Endothelial cell of umbilical vein (primary cell): ENCODE results near the gene THY1. TPM values are rescaled to one million over a fixed set of nuclear protein-coding genes. Genes with fewer than 3 reads are reported as not detected.

ENCODE experiments used
- BruUV-seq: library from RNA; stranded (reverse); fragments of 400-500 nt; replicated peaks from 2 replicates; lab custom pipeline; 2021; lab: Mats Ljungman, UMichigan
- CTCF ChIA-PET: fragments of 300-600, 350-600 bp; sonication (Branson Sonifier 250); formaldehyde crosslinking; loops from one replicate; lab custom pipeline; 2021; ENCODE audit warnings: antibody characterized with exemption, inconsistent platforms; lab: Charles Lee
- POLR2A ChIA-PET: fragments of 300-600, 350-600 bp; sonication (Branson Sonifier 250); formaldehyde crosslinking; loops from one replicate; lab custom pipeline; 2021; ENCODE audit warnings: antibody characterized with exemption, inconsistent platforms; lab: Charles Lee
- DNase-seq: peaks from one replicate; pipeline ENCODE4 v3.0.0-alpha.2; 2011; ENCODE audit warnings: low read depth, low spot score
- FAIRE-seq: peaks from 2 replicates; lab custom pipeline; 2011; peaks lifted over from hg19 to GRCh38; lab: Jason Lieb, UNC
- H2AFZ ChIP-seq: 2 replicates; pipeline ENCODE4 v1.6.0; 2012; ENCODE audit warnings: low read depth, low read length, control low read depth, inconsistent platforms
- H3K27ac ChIP-seq: 2 replicates; pipeline ENCODE4 v1.5.1; 2011; ENCODE audit warnings: low read depth, mild to moderate bottlenecking, control low read depth, low read length, moderate library complexity; ENCODE audit not compliant: insufficient read depth
- H3K27me3 ChIP-seq, 2 experiments: 2 replicates each; pipeline versions ENCODE4 v1.6.0 to v1.6.1; 2011; ENCODE audit warnings: low read length in 2 of 2, mixed read lengths in 1 of 2; ENCODE audit not compliant: control insufficient read depth in 2 of 2, insufficient read depth in 2 of 2
- H3K36me3 ChIP-seq, 2 experiments: 2 replicates in 1 of 2; 3 replicates in 1 of 2; pipeline ENCODE4 v1.5.1; 2011; ENCODE audit warnings: low read length in 2 of 2, mild to moderate bottlenecking in 1 of 2, moderate library complexity in 1 of 2; ENCODE audit not compliant: control insufficient read depth in 2 of 2, insufficient read depth in 2 of 2; ENCODE audit errors: extremely low read depth in 1 of 2
- H3K4me1 ChIP-seq: 3 replicates; pipeline ENCODE4 v1.5.1; 2011; ENCODE audit warnings: mild to moderate bottlenecking, low read length; ENCODE audit not compliant: control insufficient read depth, insufficient read depth; ENCODE audit errors: extremely low read depth
- H3K4me2 ChIP-seq: 2 replicates; pipeline ENCODE4 v1.6.1; 2011; ENCODE audit warnings: low read length, control low read depth, mixed read lengths; ENCODE audit not compliant: insufficient read depth
- H3K4me3 ChIP-seq, 3 experiments: fragments of 200-600 bp in 1 of 3; sonication (generic), shearing (Covaris generic) in 1 of 3; replicated peaks in 1 of 3; 2 replicates each; pipeline ENCODE4 v1.5.1; 2011 to 2016; ENCODE audit warnings: control low read depth in 3 of 3, low read length in 3 of 3, mild to moderate bottlenecking in 2 of 3, inconsistent platforms in 1 of 3, low read depth in 1 of 3, moderate library complexity in 1 of 3; ENCODE audit not compliant: insufficient read depth in 1 of 3
- H3K79me2 ChIP-seq: 2 replicates; pipeline ENCODE4 v1.6.0; 2012; ENCODE audit warnings: low read length, inconsistent platforms; ENCODE audit not compliant: control insufficient read depth, insufficient read depth
- H3K9ac ChIP-seq: replicated peaks from 2 replicates; pipeline ENCODE3; 2011; ENCODE audit warnings: low read length, control low read depth; ENCODE audit not compliant: insufficient read depth; ENCODE audit errors: extremely low read depth
- H3K9me1 ChIP-seq: replicated peaks from 3 replicates; pipeline ENCODE4 v1.6.0; 2011; ENCODE audit warnings: mild to moderate bottlenecking, low read length; ENCODE audit not compliant: control insufficient read depth, insufficient read depth; ENCODE audit errors: extremely low read depth
- H3K9me3 ChIP-seq: replicated peaks from 2 replicates; pipeline ENCODE4 v1.5.1; 2012; ENCODE audit warnings: low read length, inconsistent platforms; ENCODE audit not compliant: control insufficient read depth, insufficient read depth
- H4K20me1 ChIP-seq: replicated peaks from 2 replicates; pipeline ENCODE3; 2011; ENCODE audit warnings: mild to moderate bottlenecking, low read length; ENCODE audit not compliant: control insufficient read depth, insufficient read depth; ENCODE audit errors: extremely low read depth
- EZH2 ChIP-seq: IDR thresholded peaks from 2 replicates; pipeline ENCODE4 v1.6.1; 2012; ENCODE audit warnings: borderline replicate concordance, low read depth, mild to moderate bottlenecking, moderate library complexity, low read length, inconsistent platforms; ENCODE audit not compliant: severe bottlenecking
- FOS ChIP-seq: IDR thresholded peaks from 2 replicates; pipeline ENCODE4 v1.6.1; 2011; ENCODE audit warnings: mild to moderate bottlenecking, low read length, moderate library complexity, borderline replicate concordance; ENCODE audit not compliant: insufficient read depth
- GATA2 ChIP-seq: IDR thresholded peaks from 2 replicates; pipeline ENCODE4 v1.7.0; 2011; ENCODE audit warnings: low read depth, mild to moderate bottlenecking, moderate library complexity, mixed read lengths, low read length; ENCODE audit not compliant: insufficient read length, insufficient read depth
- JUN ChIP-seq: IDR thresholded peaks from 2 replicates; pipeline ENCODE4 v1.6.1; 2011; ENCODE audit warnings: borderline replicate concordance, low read depth; ENCODE audit not compliant: insufficient read length, insufficient read depth
- MYC ChIP-seq: IDR thresholded peaks from one replicate; pipeline ENCODE4 v1.6.1; 2011; ENCODE audit warnings: mild to moderate bottlenecking, low read depth, low read length
- POLR2A ChIP-seq: IDR thresholded peaks from 2 replicates; pipeline ENCODE4 v1.6.1; 2012; ENCODE audit warnings: low read depth, mild to moderate bottlenecking, control low read depth, low read length
- POLR2AphosphoS5 ChIP-seq: IDR thresholded peaks from 2 replicates; pipeline ENCODE4 v1.6.1; 2012; ENCODE audit warnings: low read depth, mild to moderate bottlenecking, control low read depth, low read length, moderate library complexity; ENCODE audit not compliant: insufficient read depth
- dilution Hi-C: fragments of 300-500 bp; cut with MboI; formaldehyde crosslinking; loops from one replicate; pipeline ENCODE4 v1.15.0; 2019; ENCODE audit warnings: low sequenced_read_pairs; ENCODE audit not compliant: extremely low pct_ligation_motif_present
- intact Hi-C: fragments of 100-400 bp; cut with micrococcal nuclease; formaldehyde crosslinking; loops from one replicate; pipeline ENCODE4 v1.10.0; 2022
- polyA plus RNA-seq, 4 experiments: library from polyadenylated mRNA; depleted of rRNA in 3 of 4; stranded (reverse) in 3 of 4; unstranded in 1 of 4; fragments of >200 nt; gene quantifications; 2 replicates each; pipeline versions ENCODE4 v1.2.1 to v1.2.3, GENCODE V29; 2011 to 2012; ENCODE audit warnings: missing spikeins in 1 of 4
- total RNA-seq: library from RNA; stranded (reverse); gene quantifications from 2 replicates; pipeline ENCODE4 v1.2.3, GENCODE V29; 2021
- TF ChIP-seq, protein P1 (sequence below), 2 donors: IDR thresholded peaks; 1 replicate in 1 of 2; 2 replicates in 1 of 2; pipeline ENCODE4 v1.5.1; 2011; ENCODE audit warnings: low read length in 2 of 2, mild to moderate bottlenecking in 2 of 2, moderate library complexity in 2 of 2, control low read depth in 1 of 2, inconsistent platforms in 1 of 2, low read depth in 1 of 2; ENCODE audit not compliant: insufficient read depth in 1 of 2; ENCODE audit errors: extremely low read depth in 1 of 2
- TF ChIP-seq, protein P2 (sequence below): IDR thresholded peaks from 2 replicates; pipeline ENCODE4 v1.6.1; 2011; ENCODE audit not compliant: insufficient read depth, insufficient read length

Gene THY1
- total and polyA plus RNA-seq, 2 donors (not counting 3 experiments of a cell fraction or from before 2014, with no cell fraction given), result 0.75 to 1.4 TPM

DNA sequence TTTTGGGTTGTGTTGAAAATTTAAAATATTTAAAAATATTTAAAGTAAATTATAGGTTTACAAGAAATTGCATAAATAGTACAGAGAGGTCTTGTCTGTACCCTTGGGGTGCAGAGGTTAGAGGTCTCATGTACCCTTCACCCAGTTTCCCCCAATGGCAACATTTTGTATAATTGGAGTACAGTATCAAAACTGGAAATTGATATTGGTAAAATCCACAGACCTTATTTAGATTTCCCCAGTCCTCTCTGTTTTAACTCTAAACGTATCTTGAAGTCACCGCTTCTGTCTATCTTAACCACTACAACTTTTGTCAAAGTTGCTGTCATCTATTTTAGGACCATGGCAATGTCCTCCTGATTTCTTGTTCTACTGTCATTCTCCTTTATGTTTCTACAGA, 10.9 kb downstream of the THY1 start:
- Histone ChIP-seq H4K20me1 (no peaks in the 10 kb centered on the region), H3K79me2 (no peaks in the 10 kb centered on the region), H3K27ac (no peak overlapping the region), H3K4me2 (no peak overlapping the region), H3K4me3 (no peak overlapping the region), H3K27me3 (no peaks in the 10 kb centered on the region), H3K4me1 (no peaks in the 10 kb centered on the region), H3K9me3 (no peaks in the 10 kb centered on the region), H3K9me1 (no peaks in the 10 kb centered on the region), H3K36me3 (no peaks in the 10 kb centered on the region), H3K9ac (no peak overlapping the region), H2AFZ (no peak overlapping the region)
- CTCF ChIA-PET, result no interaction called here
- no peak for TF ChIP-seq POLR2A
- TF ChIP-seq, protein P1, sequence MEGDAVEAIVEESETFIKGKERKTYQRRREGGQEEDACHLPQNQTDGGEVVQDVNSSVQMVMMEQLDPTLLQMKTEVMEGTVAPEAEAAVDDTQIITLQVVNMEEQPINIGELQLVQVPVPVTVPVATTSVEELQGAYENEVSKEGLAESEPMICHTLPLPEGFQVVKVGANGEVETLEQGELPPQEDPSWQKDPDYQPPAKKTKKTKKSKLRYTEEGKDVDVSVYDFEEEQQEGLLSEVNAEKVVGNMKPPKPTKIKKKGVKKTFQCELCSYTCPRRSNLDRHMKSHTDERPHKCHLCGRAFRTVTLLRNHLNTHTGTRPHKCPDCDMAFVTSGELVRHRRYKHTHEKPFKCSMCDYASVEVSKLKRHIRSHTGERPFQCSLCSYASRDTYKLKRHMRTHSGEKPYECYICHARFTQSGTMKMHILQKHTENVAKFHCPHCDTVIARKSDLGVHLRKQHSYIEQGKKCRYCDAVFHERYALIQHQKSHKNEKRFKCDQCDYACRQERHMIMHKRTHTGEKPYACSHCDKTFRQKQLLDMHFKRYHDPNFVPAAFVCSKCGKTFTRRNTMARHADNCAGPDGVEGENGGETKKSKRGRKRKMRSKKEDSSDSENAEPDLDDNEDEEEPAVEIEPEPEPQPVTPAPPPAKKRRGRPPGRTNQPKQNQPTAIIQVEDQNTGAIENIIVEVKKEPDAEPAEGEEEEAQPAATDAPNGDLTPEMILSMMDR (IDR thresholded peaks at IDR 0.05; ENCODE audit: extremely low read depth in 1 of 2, insufficient read depth in 1 of 2, low read depth in 1 of 2, low read length in 2 of 2), result no peak
- TF ChIP-seq, protein P2, sequence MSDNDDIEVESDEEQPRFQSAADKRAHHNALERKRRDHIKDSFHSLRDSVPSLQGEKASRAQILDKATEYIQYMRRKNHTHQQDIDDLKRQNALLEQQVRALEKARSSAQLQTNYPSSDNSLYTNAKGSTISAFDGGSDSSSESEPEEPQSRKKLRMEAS, result no peak
- no peak for TF ChIP-seq JUN
- FAIRE-seq, result no peak
- no TSS peak for BruUV-seq
- no peak for DNase-seq
- intact Hi-C loops, result no loop called here
- dilution Hi-C loops, result no loop called here
- POLR2A ChIA-PET, result no interaction called here

DNA sequence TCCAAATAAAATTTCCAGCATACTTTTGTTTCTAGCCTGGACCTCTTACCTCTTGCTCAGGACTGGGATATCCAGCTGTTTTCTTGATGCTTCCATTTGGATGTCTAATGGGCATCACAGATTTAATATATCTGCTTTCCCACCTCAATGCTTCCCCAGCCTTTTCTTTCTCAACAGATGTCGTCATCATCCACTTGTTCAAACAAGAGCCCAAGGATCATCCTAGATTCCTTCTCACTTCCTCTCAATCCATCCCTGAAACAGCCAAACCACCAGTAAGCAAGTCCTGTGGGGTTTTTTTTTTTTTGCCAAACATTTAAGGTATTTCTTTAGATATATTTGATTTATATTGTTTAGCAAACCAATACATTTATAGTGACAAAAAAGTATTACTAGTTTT, 12.5 kb downstream of the THY1 start:
- Histone ChIP-seq H3K27me3 (no peaks in the 10 kb centered on the region), H3K4me1 (no peaks in the 10 kb centered on the region), H3K9me1 (no peaks in the 10 kb centered on the region), H3K9ac (no peak overlapping the region), H3K36me3 (no peaks in the 10 kb centered on the region), H3K4me2 (no peak overlapping the region), H3K27ac (no peak overlapping the region), H4K20me1 (no peaks in the 10 kb centered on the region), H2AFZ (no peak overlapping the region), H3K79me2 (no peaks in the 10 kb centered on the region), H3K4me3 (no peak overlapping the region), H3K9me3 (no peaks in the 10 kb centered on the region)
- no peak for TF ChIP-seq FOS
- no peak for TF ChIP-seq POLR2A
- no peak for TF ChIP-seq EZH2
- TF ChIP-seq JUN, result no peak
- TF ChIP-seq, protein P1 (IDR thresholded peaks at IDR 0.05; ENCODE audit: extremely low read depth in 1 of 2, insufficient read depth in 1 of 2, low read depth in 1 of 2, low read length in 2 of 2), result no peak
- TF ChIP-seq MYC, result no peak
- no peak for TF ChIP-seq POLR2AphosphoS5
- TF ChIP-seq, protein P2, result no peak
- no peak for TF ChIP-seq GATA2
- ChIA-PET POLR2A (no interaction called here), CTCF (no interaction called here)
- dilution Hi-C loops, result no loop called here
- FAIRE-seq (no peak), DNase-seq (no peak)
- intact Hi-C loops, result no loop called here
- BruUV-seq, result no TSS peak
